ENCODE measurements around the gene GAK.

GAK gene

DNA sequence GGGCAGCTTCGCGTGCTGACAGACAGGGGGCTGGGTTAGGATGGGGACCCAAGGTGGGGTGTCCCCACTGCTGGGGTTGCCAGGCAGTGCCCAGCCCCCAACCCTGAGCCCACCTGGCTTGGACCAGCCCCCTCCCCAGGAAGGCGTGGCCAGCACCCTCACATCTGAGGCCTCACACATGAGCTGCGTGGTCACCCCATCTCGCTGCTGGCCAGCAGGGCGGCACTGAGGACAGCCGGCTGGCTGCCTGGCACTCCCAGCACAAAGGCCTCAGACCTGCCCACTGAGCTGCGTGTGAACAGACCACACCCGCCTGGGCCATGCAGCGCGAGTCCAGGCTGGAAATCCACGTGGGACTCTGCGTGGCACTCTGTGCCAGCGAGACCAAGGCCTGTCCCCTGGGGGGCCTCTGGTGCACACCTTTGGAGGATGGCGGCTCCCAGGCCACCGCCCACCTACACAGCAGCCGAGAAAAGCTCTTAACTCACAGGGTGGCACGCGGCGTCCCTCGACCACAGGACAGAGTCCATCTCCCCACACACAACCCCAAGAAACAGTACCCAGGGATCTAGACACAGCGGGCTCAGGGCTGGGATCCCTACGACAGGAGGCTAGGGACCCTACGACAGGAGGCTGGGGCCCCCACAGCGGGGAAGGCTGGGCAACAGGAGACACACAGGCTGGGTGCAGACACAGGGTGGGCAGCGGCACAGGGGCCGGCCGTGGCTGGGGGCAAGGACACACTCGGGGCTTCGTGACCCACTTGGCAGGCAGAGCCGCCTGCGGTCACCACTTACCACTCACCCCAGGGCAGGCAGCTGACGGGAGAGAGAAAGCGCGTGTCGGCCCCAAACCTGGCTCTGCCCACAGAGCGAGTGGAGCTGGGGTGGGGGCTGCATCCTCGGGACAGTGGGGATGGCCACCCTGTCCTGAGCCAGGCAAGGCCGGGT is 31.4 kb upstream of the GAK start:
- DNase-seq = no peak

DNA sequence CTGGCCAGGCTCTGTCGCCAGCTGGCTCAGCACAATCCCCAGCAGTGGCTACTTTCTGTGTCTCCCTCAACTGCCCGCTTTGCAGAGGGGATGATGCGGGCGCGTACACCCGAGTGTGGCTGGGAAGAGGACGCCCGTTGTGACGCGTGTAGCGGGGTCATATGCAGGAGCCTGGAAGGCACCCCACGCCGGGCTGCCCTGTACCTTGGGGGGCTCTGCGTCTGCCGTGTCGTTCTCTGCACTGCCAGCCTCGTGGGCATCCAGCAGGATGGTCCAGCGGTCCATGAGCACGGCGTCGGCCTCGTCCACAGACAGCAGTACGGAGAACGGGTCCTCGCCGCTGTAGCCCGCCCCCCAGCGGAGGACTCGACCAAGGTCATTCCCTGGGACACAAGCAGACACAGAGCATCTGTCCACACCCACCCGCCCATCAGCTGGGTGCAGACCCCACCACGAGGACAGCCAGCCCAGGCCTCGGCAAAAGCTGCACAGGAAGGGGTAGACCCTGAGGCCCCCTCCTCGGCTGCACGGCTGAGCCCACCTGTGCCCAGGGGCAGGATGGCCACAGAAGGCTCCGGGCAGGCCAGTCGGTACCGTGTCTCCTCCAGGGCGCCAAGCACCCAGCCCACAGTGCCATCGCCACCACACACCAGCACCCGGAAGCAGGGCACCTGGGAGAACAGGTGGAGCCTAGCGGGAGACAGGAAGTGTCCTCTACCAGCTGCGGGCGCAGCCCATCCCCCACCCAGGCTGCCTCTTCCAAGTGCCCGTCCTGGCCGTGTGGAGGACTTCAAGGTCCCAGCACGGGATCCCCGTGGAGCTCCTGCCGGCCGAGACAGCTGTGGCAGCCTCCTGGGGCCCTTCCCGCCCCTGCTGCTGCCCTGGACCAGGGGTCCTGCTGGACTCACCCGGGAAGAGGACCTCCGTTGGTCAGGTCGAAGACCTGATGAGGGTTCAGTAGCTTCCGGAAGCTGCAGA is 30.4 kb upstream of the GAK start:
- DNase-seq = peak; percentile 47

DNA sequence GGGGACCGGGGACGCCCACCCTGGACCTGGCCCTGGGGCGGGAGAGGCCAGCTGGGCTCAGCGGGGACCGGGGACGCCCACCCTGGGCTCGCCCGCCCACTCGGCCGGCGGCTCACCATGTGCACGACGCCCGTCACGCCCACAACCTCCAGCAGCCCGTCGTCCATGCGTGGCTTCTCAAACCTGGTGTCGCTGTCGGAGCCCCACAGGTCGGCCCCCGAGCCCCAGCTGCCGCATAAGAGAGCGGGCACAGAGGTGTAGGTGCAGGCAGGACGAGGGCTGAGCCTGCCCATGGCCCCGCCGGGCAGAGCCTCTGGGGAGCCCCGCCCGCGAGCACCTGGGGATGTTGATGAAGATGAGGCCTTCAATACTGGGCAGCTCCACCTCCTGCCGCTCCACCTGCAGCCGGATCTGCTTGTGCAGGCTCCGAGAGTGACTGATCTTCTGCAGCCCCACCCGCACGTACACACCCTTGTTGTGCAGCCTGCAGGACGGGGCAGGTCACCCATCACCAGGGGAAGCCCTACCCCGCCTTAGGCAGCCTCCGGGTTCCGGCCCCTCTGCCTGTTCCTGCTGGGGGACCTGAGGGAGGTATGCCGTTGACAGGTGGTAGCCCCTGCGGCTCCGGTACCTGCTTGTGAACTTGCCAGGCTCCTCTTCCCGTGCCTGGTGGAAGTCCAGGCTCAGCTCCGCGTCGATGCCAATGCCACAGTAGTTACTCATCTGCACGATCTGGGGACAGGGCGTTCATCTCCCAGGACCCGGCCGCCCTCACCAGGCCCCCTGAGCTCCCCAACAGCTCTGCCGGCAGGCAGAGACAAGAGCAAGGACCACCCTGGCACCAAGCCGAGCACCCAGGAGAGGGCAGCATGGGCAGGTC is 29.5 kb upstream of the GAK start:
- DNase-seq = no peak

DNA sequence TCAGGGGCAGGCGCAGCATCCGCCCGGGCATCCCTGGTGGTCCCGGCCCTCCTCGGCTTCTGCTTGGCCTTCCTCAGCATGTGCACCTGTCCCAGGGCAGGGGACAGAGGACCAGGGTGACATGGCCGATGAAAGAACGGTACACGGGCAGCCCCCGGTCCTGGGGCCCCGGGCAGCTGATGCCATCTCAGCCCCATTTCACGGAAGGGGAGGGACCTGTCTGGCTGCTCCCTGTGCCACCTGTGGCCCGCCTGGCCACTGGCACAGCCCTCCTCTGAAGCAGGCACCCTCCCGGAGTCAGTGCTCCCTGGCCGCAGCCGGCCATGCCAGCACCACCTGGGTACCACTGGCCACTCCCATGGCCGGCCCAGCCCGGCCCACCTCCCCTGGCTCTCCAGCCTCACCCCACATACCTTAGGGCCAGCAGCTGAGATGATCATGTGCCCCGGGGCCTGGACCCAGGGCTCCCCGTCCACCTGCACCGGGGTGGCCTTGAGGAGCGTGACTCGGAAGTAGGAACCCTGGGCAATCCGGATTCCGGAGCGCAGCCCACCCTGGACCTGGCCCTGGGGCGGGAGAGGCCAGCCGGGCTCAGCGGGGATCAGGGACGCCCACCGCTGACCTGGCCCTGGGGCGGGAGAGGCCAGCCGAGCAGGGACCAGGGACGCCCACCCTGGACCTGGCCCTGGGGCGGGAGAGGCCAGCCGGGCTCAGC is 28.7 kb upstream of the GAK start:
- DNase-seq = no peak

DNA sequence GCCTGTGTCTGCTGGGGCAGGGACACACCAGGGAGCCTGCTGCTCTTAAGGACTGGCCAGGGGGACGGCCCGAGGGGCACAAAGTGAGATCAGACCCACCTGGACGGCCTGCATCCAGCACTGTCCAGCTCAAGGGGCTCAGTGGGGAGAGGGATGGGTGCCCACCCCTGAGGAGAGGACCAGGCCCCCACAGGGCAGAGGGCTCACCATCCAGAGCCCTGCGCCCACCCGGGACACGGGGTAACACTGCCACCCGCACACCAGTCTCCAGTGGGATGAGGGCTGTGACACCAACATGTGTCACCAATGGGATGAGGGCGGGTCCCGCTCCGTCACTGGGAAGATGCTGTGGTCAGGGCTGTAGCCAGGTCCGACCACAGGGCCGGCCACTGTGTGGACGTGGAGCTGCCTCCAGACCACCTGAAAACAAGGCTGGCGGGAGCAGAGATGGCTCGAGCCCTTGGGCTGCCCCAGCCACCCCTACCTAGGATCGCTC is 28.1 kb upstream of the GAK start:
- no peak for DNase-seq

DNA sequence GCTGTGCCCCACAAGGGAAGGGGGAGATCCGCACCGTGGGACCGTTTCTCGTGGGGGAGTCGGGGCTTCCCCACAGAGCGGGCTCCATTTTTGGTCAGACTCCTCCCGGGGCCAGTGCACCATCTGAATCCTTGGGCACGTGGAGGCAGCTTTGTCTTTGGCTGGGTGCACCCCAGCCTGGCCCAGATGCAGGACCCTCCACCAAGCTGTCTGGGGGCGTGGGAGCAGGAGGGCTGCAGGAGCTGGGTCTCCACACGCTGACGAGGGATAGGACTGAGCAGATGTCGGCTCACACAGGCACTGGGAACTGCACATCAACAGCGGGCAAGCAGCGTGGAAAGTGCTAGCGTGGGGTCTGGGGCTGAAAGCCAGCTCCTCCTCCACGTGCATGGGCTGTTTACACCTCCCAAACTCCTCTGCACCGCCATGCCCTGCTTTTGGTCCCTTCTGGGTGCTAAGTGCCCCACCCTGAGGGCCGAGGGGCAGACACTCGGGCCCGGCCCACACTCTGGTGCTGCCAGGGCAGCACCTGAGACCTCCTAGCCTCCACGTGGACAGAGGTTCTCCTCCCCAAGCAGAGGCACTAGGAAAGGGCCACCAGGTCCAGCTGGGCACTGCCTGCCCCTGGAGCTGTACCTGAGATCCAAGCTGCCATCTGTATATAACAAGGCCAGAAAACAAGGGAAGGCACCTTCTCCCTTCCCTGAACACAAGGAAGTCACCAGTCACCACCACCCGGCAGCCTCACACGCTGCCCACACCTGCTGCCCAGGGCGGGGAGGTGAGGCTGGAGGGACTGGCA is 27.4 kb upstream of the GAK start:
- no peak for DNase-seq

DNA sequence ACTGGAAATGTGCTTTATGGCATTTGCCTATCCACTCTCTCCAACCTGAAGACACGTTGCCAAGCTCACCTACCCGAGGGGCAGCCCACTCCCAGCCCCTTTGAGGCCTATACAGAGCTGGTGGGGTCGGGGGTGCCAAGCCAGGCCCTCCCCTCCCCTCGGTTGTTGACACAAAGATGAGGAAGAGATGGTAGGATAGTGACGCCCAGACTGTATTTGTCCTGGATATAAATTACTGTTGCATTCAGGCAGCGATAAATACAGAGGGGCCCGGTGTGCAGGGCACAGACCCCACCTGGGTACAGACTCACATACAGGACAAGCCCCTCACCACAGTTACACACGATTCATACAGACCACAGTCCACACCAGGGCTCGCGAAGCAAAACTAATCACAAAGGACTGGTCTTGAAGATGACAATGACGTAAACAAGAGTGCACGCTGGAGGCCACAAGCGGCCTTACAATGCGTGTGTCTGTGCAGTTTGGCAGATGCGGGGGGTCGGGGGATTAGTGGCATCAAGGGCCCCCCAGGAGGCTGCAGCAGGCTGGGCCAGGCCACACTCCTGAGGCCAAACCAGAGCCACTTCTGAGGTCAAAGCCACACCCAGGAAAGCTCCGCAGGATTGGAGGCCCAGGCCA is 26.7 kb upstream of the GAK start:
- no peak for DNase-seq

DNA sequence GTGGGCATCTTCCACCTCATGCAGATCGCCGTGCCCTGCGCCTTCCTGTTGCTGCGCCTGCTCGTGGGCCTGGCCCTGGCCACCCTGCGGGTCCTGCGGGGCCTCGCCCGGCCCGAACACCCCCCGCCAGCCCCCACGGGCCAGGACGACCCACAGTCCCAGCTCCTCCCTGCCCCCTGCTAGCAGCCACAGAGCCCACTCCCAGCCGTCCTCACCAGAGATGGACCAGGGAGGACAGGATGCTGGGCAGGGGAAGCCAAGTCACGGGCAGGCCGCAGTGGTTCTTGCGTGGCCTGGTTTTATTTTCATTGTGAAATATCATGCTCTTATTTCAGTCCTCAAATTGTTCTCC is 26.2 kb upstream of the GAK start:
- no peak for DNase-seq

DNA sequence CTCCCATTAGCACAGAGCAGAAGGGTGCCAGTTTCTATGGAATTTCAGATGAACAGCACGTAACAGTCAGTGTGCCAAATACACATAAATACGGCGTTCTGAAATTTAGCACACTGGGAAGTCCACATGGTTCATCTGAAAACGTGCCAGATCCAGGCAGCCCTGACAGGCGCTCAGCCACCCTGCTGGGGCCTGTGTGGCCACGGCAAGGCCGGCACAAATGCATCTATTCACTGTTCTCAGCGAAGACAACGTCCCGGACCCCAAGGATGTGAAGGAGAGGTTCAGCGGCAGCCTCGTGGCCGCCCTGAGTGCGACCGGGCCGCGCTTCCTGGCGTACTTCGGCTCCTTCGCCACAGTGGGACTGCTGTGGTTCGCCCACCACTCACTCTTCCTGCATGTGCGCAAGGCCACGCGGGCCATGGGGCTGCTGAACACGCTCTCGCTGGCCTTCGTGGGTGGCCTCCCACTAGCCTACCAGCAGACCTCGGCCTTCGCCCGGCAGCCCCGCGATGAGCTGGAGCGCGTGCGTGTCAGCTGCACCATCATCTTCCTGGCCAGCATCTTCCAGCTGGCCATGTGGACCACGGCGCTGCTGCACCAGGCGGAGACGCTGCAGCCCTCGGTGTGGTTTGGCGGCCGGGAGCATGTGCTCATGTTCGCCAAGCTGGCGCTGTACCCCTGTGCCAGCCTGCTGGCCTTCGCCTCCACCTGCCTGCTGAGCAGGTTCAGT is 25.6 kb upstream of the GAK start:
- no peak for DNase-seq

DNA sequence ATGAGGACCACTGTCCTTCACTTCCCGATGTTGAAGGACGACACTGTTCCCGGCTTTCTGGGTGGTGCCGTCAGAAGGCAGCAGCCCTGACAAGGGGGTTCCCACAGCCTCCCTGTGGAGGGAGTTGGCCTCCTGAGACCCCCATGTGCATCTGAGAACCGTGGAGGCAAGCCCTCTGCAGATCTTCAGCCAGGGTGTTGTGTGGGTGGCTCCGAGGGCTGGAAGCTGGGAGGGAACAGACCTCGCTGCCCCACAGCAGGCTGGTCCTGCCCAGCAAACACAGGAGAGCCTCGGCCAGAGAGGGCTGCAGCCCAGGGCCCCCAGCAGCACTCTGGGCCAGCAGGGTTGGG is 25.1 kb upstream of the GAK start:
- DNase-seq = no peak

DNA sequence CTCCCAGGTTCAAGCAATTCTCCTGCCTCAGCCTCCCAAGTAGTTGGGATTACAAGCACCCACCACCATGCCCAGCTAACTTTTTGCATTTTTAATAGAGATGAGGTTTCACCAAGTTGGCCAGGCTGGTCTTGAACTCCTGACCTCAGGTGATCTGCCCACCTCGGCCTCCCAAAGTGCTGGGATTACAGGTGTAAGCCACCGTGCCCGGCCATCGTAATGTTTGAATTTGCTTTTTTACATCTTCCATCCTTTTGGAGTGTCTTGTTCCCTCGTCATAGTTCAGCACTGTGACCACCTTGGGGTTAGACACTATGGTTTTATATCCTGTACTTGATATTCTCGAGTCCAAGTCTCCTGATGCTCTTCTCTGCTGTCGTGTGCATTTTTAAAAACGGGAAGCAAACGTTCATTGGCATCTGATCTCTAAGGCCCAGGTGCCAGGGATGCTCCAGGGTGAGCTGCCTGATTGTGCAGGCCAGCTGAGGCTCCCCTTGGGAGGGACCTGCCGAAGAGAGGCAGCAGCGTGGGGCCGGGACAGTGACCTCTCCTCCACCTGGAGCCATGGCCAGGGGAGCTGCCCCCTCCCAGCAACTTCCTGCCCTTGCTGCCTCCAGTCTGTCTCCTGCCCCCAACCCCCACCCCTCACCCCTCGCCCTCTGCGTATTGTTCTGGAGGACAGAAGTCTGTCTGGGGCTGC is 24.6 kb upstream of the GAK start:
- DNase-seq = no peak

DNA sequence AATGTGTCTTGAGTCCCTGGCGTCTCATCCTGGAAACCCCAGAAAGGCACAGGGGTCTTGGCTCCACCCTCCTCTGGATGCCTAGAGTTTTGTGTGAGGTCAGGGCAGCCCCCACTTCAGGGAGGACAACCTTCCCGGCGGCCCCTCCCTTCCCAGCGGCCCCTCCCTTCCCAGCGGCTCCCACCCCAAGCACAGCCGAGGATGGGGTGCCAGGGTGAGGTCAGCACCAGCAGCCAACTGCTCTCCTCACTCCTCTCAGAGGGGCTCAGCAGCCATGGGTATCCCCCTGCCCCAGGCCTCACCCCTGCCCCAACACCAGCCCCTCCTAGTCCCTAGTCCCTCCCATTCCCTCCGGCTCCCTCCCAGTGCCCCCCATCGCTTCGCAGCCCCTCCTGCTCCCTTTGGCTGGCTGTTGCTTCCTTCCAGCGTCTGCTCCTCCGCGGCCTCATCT is 23.8 kb upstream of the GAK start:
- no peak for DNase-seq

DNA sequence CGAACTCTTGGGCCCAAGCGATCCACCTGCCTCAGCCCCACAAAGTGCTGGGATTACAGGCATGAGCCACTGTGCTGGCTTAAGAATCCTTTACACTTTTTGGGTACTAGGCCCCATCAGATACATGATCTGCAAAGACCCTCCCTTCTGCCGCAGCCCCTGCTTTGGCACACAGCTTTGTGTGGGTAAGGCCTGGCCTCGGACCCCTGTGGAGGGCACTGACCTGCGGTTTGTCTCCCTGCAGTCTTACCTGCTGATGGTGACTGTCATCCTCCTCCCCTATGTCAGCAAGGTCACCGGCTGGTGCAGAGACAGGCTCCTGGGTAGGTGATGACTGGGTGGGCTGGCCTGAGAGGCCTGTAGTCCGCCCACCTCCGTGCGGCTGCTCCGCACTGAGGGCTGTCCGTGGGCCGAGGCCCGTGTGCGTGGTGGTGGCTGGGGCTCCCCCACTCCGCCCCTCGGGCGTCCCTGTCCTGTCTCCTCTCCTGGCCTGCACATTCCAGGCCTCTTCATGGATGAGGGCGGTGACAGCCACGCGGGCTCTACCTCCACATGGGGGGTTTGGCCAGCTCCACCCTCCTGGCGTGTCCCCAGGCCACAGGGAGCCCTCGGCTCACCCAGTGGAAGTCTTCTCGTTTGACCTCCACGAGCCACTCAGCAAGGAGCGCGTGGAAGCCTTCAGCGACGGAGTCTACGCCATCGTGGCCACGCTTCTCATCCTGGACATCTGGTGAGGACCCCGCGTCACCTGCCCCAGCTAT is 23.2 kb upstream of the GAK start:
- DNase-seq = no peak

DNA sequence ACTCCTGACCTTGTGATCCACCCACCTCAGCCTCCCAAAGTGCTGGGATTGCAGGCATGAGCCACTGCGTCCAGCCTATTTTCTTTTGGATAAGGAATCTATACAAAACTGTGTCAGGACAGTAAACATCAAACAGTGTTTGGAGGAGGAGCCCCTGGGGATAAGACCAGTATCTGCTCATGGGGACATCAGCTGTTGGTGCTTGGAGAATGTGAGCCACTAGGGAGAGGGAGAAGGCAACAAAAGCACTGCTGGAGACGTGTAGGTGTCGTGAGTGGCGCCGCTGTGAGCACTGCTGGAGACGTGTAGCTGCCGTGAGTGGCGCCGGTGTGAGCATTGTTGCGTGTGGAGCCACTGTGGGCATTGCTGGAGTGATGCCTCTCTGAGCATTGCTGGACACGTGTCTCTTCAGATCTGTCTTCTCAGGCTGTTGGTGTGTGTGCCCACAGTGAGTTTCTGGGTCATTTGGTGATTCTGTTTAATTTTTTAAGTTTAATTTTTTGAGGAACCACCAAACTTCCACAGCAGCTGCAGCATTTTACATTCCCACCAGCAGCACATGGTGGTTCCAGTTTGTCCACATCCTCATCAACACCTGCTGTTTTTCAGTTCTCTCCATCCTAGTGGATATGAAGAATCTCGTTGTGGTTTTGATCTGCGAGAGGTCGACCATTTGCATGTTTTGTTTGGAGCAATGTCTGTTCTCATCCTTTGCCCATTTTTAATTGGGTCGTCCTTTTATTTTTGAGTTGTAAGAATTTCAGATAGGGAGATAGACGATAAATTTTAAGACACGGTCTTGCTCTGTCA is 22.3 kb upstream of the GAK start:
- DNase-seq = no peak

DNA sequence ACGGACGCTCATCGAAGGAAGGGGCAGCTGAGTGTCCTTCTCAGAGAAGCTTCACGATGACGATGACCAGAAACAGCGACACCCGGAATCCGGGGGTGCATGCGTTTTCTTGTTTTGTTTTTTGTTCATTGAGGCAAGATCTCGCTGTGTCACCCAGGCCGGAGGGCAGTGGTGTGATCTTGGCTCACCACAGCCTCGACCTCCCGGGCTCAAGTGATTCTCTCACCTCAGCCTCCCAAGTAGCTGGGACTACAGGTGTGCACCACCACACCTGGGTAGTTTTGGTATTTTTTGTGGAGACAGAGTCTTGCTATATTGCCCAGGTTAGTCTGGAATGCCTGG is 21.4 kb upstream of the GAK start:
- DNase-seq = no peak

DNA sequence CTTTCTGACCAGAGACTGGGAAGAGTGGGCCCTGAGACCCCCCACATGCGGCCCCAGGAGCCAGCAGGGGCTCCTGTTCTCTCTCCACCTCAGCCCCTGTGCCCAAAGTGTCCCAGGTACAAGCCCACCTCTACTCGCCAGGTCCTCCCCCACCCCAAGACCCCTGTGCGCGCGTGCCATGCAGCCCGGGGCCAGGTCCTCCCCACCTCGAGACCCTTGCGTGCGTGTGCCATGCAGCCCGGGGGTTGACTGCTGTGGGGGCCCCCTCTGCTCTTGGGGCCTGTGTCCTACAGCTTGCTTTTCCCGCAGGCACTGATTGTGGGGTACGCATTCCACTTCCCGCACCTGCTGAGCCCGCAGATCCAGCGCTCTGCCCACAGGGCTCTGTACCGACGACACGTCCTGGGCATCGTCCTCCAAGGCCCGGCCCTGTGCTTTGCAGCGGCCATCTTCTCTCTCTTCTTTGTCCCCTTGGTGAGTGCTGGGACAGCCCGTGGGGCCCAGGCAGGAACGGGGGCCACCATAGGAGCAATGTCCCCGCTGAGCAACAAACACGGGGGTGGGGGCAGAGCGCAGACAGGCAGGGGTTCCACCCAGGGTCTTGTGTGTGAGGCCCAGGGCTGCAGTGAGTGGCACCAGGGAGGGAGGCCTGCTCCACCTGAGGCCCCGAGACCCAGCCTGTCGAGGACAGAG is 20.9 kb upstream of the GAK start:
- DNase-seq = no peak
